Heart left ventricle (tissue), 13 donors: ENCODE results near the gene TMEM184C.

Source experiments
- CTCF ChIP-seq, 12 donors: fragments of 200-600 bp; sonication (generic) in 4 of 12; IDR thresholded peaks; one replicate each; pipeline versions ENCODE4 v1.5.0 to v1.8.0; 2018 to 2022; ENCODE audit warnings: antibody characterized with exemption in 12 of 12, mild to moderate bottlenecking in 5 of 12
- POLR2A ChIP-seq, 2 donors: fragments of 450-650 bp; IDR thresholded peaks; one replicate each; pipeline ENCODE4 v1.6.1; 2017; ENCODE audit warnings: antibody characterized with exemption in 2 of 2, mild to moderate bottlenecking in 2 of 2, moderate library complexity in 2 of 2
- donor health status: ischemic (EF 13 %, LVEDD 7.1; RV severe dilation, severe dysfunction).
- donor health status: DM: no; HTN: yes; CAD: no.
- donor health status: DM: no; HTN: no; CAD: no.
- donor health status: ischemic (EF 25% LVEDD 6.9; RV normal size, moderate dysfunction).
- donor health status: ischemic (EF 25% LVEDD 5.7; RV mildly dilated, moderate dysfunction).
- donor health status: ischemic (EF 35%, LVEDD 5.7; RV mildly dilated, moderate dysfunction).
- donor health status: nonischemic (EF 11% LVEDD 7.7; RV severe dilation, severe dysfunction).
- donor health status: DM: yes; HTN: yes; CAD: no.
- donor health status: PGD.
- donor health status: ischemic (EF 29% LVEDD 5.4; RV normal size, mild dysfunction).
- donor health status: nonischemic (EF 23%, LVEDD 6.1; RV moderate dilation, normal function).

GRCh38 chr4:147617173-147617840 lies at the start of gene TMEM184C:
- TF ChIP-seq POLR2A (IDR thresholded peaks at IDR 0.05) (peak in 1 of 2 donors; percentile 79), CTCF (IDR thresholded peaks at IDR 0.05) (peak in 3 of 12 donors; percentile 7 to 12 (median 9))
